Measurements from ENCODE around the gene PLAAT5. TPM values are rescaled to one million over a fixed set of nuclear protein-coding genes. Genes with fewer than 3 reads are reported as not detected.

Gene PLAAT5
- total RNA-seq, 1 donor from 2014 or later = 0.06 TPM

- no peak for DNase-seq (ENCODE audit: low read depth)
- TF ChIP-seq CTCF (conservative IDR thresholded peaks at IDR 0.05; ENCODE audit: low read depth, low read length) = no peak
These were observed 2.2 kb upstream of the PLAAT5 start for GRCh38 chr11:63493127-63493526.

GRCh38 chr11:63492441-63492840, 1.5 kb upstream of the PLAAT5 start:
- no peak for DNase-seq (ENCODE audit: low read depth)
- no peak for TF ChIP-seq CTCF (conservative IDR thresholded peaks at IDR 0.05; ENCODE audit: low read depth, low read length)
- H3K4me3 ChIP-seq (ENCODE audit: low read depth, low read length) = no peak overlapping the region

More at GRCh38 chr11:63493127-63493526, 2.2 kb upstream of the PLAAT5 start:
- H3K4me3 ChIP-seq (ENCODE audit: low read depth, low read length) = no peak overlapping the region

GRCh38 chr11:63491636-63492372, 837 bp upstream of the PLAAT5 start:
- peak overlapping the region; percentile 56 for H3K4me3 ChIP-seq (ENCODE audit: low read depth, low read length)

GRCh38 chr11:63491240-63491587, 247 bp upstream of the PLAAT5 start:
- TF ChIP-seq CTCF (conservative IDR thresholded peaks at IDR 0.05; ENCODE audit: low read depth, low read length) = no peak
- no peak for DNase-seq (ENCODE audit: low read depth)
- peak overlapping the region; percentile 56 for H3K4me3 ChIP-seq (ENCODE audit: low read depth, low read length)

More at GRCh38 chr11:63491636-63492372, 837 bp upstream of the PLAAT5 start:
- no peak for TF ChIP-seq CTCF (conservative IDR thresholded peaks at IDR 0.05; ENCODE audit: low read depth, low read length)
- no peak for DNase-seq (ENCODE audit: low read depth)

- no peak overlapping the region for H3K4me3 ChIP-seq (ENCODE audit: low read depth, low read length)
- DNase-seq (ENCODE audit: low read depth) = no peak
- peak; percentile 4 for TF ChIP-seq CTCF (conservative IDR thresholded peaks at IDR 0.05; ENCODE audit: low read depth, low read length)
These were observed 1.1 kb downstream of the PLAAT5 start for GRCh38 chr11:63489879-63490278.

GRCh38 chr11:63488789-63489188, 2.2 kb downstream of the PLAAT5 start:
- no peak for DNase-seq (ENCODE audit: low read depth)
- TF ChIP-seq CTCF (conservative IDR thresholded peaks at IDR 0.05; ENCODE audit: low read depth, low read length) = no peak
- no peak overlapping the region for H3K4me3 ChIP-seq (ENCODE audit: low read depth, low read length)

GRCh38 chr11:63485777-63486176, 5.2 kb downstream of the PLAAT5 start:
- no peak for DNase-seq (ENCODE audit: low read depth)
- no peak overlapping the region for H3K4me3 ChIP-seq (ENCODE audit: low read depth, low read length)
- no peak for TF ChIP-seq CTCF (conservative IDR thresholded peaks at IDR 0.05; ENCODE audit: low read depth, low read length)

All from epithelial cell of proximal tubule (primary cell).